HFFc6 (cell line): ENCODE measurements around the gene TMEM59L. TPM values are rescaled to one million over a fixed set of nuclear protein-coding genes. Genes with fewer than 3 reads are reported as not detected.

ENCODE experiments used
- DNase-seq: peaks from one replicate; pipeline ENCODE4 v3.0.0-alpha.2; 2018
- H3K27ac Mint-ChIP-seq: 2 replicates; pipeline ENCODE4 v1.8.0; 2020; ENCODE audit warnings: mild to moderate bottlenecking, mixed read lengths
- H3K27me3 Mint-ChIP-seq: 2 replicates; pipeline ENCODE4 v1.8.0; 2021; ENCODE audit warnings: mild to moderate bottlenecking, moderate library complexity, mixed read lengths; ENCODE audit not compliant: insufficient read depth
- H3K36me3 Mint-ChIP-seq: 2 replicates; pipeline ENCODE4 v1.8.0; 2021; ENCODE audit warnings: low read depth, mixed read lengths
- H3K4me1 Mint-ChIP-seq: 2 replicates; pipeline ENCODE4 v1.8.0; 2020; ENCODE audit warnings: low read depth, mixed read lengths
- H3K4me3 Mint-ChIP-seq: 2 replicates; pipeline ENCODE4 v1.8.0; 2020; ENCODE audit warnings: mild to moderate bottlenecking, moderate library complexity, mixed read lengths
- H3K9me3 Mint-ChIP-seq: 2 replicates; pipeline ENCODE4 v1.8.0; 2020; ENCODE audit warnings: mild to moderate bottlenecking, mixed read lengths
- total RNA-seq, 6 experiments: library from RNA; stranded (reverse); fragmentation: NEBNext Ultra II Directional; extraction: Animal tissue kit (Norgen Biotek cat#: 25700); gene quantifications; 2 replicates in 1 of 6; 3 replicates in 5 of 6; pipeline ENCODE4 v1.2.3, GENCODE V29; 2021
- TF ChIP-seq, protein P1 (sequence below): fragments of 200-600 bp; sonication (generic); IDR thresholded peaks from 2 replicates; pipeline ENCODE4 v1.5.0; 2021; ENCODE audit warnings: antibody characterized with exemption, mild to moderate bottlenecking

Gene TMEM59L
- total RNA-seq, 6 experiments from 2014 or later: 1.7 to 4.3 (median 3.2) TPM

- Mint-ChIP-seq H3K36me3 (peaks cover 7% of the 10 kb centered on the region), H3K27ac (no peak overlapping the region), H3K4me1 (no peaks in the 10 kb centered on the region), H3K9me3 (peaks cover 9% of the 10 kb centered on the region), H3K27me3 (peaks cover 21% of the 10 kb centered on the region), H3K4me3 (no peak overlapping the region)
- DNase-seq: no peak
- TF ChIP-seq, protein P1, sequence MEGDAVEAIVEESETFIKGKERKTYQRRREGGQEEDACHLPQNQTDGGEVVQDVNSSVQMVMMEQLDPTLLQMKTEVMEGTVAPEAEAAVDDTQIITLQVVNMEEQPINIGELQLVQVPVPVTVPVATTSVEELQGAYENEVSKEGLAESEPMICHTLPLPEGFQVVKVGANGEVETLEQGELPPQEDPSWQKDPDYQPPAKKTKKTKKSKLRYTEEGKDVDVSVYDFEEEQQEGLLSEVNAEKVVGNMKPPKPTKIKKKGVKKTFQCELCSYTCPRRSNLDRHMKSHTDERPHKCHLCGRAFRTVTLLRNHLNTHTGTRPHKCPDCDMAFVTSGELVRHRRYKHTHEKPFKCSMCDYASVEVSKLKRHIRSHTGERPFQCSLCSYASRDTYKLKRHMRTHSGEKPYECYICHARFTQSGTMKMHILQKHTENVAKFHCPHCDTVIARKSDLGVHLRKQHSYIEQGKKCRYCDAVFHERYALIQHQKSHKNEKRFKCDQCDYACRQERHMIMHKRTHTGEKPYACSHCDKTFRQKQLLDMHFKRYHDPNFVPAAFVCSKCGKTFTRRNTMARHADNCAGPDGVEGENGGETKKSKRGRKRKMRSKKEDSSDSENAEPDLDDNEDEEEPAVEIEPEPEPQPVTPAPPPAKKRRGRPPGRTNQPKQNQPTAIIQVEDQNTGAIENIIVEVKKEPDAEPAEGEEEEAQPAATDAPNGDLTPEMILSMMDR: no peak
Observed at GRCh38 chr19:18620902-18621301, 8.2 kb downstream of the TMEM59L start.

DNA sequence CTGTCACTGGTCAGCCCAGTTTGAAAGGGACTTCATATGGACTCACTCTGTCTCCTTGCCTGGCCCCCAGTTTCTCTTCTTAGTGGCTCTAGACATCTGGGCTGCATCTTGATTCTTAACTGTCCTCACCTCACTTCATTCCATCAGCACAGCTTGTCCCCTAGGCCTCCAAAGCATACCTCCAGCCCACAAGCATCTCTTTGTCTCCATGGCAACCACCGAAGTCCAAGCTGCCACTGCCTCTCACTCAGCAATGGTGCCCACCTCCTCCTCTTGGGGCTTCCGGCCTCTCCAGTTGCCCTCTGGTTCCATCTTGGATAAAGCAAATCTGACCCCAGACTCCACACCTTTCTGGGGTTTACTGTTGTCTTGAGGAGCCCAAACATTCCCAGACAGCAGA lies 14.2 kb downstream of the TMEM59L start:
- Mint-ChIP-seq H3K4me1 (no peaks in the 10 kb centered on the region), H3K36me3 (no peaks in the 10 kb centered on the region), H3K27ac (no peak overlapping the region), H3K9me3 (no peaks in the 10 kb centered on the region), H3K4me3 (no peak overlapping the region), H3K27me3 (peaks cover 19% of the 10 kb centered on the region)
- TF ChIP-seq, protein P1: no peak
- DNase-seq: no peak

DNA sequence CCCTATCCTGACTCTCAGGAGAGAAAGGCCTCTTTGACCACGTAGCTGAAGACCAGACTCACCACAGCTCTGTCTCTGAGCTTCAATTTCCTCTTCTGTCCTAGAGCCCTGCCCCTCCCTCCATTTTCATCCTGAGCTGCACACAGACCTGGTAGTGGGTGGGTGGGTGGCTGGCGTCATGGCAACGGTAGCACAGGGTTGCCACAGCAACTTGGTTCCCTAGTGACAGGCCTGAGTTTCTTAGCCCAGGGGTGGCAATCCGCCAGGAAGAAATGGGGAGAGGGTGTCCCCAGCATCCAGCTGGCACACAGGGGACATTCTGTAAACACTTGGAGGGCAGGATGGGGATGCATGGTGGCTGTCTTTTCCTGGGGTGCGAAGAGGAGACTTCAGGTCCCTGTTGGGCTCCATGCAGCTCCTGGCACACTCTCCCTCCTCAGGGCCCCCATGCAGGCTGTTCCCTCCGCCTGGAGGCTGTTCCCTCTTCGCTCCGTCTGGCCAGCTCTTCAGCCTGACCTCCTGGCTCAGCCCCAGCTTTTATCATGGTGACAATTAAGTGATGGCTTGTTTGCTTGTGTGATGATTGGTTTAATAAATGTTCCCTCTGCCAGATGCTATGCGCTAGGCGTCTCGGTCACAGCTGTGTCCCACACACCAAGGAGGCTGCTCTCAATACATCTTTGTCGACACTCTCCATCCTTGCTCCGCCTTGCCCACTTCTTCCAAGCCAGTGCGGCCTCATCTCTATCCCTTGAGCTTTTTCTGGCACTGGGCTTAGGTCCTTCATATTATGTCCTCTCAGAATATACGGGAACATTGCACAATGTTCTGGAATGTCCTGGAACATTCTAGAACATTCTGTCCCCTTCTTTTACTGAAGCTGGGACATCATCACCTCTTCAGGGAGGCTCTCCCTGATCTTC lies 16.8 kb downstream of the TMEM59L start:
- DNase-seq: no peak
- TF ChIP-seq, protein P1: no peak

GRCh38 chr19:18633321-18633720 lies 20.7 kb downstream of the TMEM59L start:
- TF ChIP-seq, protein P1: no peak
- peaks cover 6% of the 10 kb centered on the region; the same call in 1 of the 2 replicates for H3K4me1 Mint-ChIP-seq
- no peak overlapping the region for H3K4me3 Mint-ChIP-seq
- no peak overlapping the region for H3K27ac Mint-ChIP-seq
- H3K27me3 Mint-ChIP-seq: peaks cover 18% of the 10 kb centered on the region
- DNase-seq: no peak
- no peaks in the 10 kb centered on the region for H3K9me3 Mint-ChIP-seq
- no peaks in the 10 kb centered on the region for H3K36me3 Mint-ChIP-seq

More for the DNA sequence above, 16.8 kb downstream of the TMEM59L start:
- Mint-ChIP-seq H3K4me1 (no peaks in the 10 kb centered on the region), H3K27ac (no peak overlapping the region), H3K36me3 (no peaks in the 10 kb centered on the region), H3K9me3 (no peaks in the 10 kb centered on the region), H3K27me3 (peaks cover 14% of the 10 kb centered on the region), H3K4me3 (no peak overlapping the region)

GRCh38 chr19:18634612-18635297 lies 22.1 kb downstream of the TMEM59L start:
- H3K4me1 Mint-ChIP-seq: peaks cover 6% of the 10 kb centered on the region; the same call in 1 of the 2 replicates
- H3K36me3 Mint-ChIP-seq: no peaks in the 10 kb centered on the region
- H3K4me3 Mint-ChIP-seq: no peak overlapping the region
- peak; percentile 19 for DNase-seq
- H3K9me3 Mint-ChIP-seq: no peaks in the 10 kb centered on the region
- TF ChIP-seq, protein P1: no peak
- H3K27ac Mint-ChIP-seq: no peak overlapping the region
- peaks cover 10% of the 10 kb centered on the region for H3K27me3 Mint-ChIP-seq
